ENCODE results near the gene ZNF521.
A peak's percentile ranks its signal among the peaks of the same experiment; 100 is the strongest.

The ZNF521 gene

DNA sequence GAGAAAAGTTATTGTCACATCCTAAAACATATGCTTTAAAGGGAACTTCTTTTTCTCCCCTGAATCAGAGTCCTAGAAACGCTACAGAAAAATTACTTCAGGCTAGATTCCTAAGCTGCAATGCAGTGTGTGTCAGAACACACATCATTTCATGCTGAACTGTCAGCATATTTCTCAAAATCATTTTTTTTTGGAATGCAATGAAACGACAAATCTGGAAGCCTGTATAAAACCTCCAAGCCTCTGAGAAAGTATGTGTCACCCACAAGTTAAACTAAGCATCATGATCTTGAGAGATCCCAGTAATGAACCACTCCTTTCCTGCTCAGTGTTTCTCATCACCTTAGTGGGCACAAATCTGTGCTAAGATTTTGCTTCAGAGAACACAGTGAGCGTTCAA, 276.2 kb downstream of the ZNF521 start:
- no peak for DNase-seq (ENCODE audit: low spot score)

- no peak for DNase-seq (ENCODE audit: low spot score)
These were observed 276.6 kb downstream of the ZNF521 start for GRCh38 chr18:25075331-25075730.

DNA sequence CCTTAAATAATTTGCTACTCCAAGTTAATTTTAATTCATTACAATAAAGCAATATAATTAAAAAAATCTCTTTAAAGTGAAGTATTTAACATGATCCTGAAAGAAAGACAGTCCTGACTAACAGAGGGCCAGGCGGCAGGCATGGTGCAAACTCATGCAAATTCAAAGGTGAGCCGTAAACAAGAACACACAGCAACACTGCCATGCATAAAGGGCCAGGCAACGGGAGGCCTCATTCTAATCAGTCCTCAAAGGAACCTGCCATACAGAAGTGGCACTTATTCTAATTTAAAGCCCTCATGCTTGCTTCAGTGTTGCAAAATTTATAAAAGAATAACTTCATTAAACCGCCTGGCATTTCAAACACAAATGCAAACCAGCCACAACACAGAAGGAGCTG, 277.0 kb downstream of the ZNF521 start:
- no peak for DNase-seq (ENCODE audit: low spot score)

DNA sequence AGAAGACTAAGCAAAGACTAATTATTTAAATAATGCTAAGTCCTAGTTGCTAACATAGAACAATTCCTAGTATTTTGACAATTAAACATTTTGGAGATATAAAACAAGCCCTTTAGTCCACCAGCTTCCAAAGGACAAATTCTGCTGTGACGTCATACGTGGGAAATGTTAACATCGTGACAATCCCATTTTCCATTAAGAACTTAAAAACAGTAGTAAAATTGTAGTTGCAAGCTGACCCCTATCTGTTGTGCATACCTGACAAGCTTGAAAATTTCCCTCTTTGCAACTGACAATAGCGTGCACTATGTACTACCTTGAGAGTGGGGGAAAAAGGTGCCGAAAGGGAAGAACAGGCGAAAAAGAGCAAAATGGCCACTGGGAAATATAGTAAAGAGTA, 279.8 kb downstream of the ZNF521 start:
- DNase-seq (ENCODE audit: low spot score) = no peak

DNA sequence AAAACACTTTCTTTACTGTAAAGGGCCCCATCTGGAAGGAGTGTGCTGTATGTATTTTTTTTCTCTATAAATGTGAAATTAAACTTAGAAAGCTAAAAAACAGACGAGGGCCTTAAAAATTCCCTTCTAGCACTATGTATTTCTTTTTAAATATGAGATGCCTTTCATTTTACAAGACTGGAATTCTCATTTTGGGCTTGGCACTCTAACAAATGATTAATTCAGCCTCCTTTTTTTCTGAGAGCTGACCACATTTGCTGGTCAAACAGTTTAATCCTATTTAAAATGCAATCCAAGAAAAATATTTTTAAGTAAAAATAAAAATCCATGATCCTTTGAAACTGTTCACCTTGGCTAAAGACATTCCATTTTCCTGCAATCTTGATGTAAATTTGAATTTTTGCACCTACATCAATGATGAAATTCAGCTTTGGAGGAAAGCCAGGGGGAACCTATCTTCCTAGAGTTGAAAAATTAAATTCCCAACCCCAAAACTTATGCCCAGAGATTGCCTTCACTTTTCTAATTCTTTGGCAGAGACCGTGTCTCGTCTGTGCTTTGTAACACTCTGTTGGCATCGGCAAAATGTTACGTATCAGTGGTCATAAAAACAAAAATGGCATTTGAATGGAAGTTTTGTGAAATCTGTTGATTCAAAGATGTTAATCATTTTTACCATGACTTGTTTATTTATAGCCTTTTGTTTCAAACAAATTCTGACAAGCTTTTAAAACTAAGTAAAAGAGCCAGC, 284.5 kb downstream of the ZNF521 start:
- no peak for DNase-seq (ENCODE audit: low spot score)

- DNase-seq (ENCODE audit: low spot score) = no peak
These were observed 285.4 kb downstream of the ZNF521 start for GRCh38 chr18:25066516-25066915.

- no peak for DNase-seq (ENCODE audit: low spot score)
These were observed 289.2 kb downstream of the ZNF521 start for GRCh38 chr18:25062720-25063119.

- no peak for DNase-seq (ENCODE audit: low spot score)
These were observed 290.6 kb downstream of the ZNF521 start for GRCh38 chr18:25061395-25061794.

DNA sequence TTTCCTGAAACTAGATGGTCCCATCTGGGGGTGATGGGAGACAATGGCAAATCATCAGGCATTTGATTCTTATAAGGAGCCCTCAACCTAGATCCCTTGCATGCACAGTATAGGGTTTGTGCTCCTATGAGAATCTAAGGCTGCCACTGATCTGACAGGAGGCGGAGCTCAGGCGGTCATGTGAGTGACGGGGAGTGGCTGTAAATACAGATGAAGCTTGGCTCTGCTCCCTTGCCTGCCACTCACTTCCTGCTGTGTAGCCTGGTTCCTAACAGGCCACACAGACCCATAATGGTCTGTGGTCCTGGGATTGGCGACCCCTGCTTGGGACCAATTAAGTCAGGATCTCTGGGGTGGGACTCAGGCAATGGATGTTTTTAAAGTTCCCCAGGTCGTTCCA, 293.4 kb downstream of the ZNF521 start:
- no peak for DNase-seq (ENCODE audit: low spot score)

DNA sequence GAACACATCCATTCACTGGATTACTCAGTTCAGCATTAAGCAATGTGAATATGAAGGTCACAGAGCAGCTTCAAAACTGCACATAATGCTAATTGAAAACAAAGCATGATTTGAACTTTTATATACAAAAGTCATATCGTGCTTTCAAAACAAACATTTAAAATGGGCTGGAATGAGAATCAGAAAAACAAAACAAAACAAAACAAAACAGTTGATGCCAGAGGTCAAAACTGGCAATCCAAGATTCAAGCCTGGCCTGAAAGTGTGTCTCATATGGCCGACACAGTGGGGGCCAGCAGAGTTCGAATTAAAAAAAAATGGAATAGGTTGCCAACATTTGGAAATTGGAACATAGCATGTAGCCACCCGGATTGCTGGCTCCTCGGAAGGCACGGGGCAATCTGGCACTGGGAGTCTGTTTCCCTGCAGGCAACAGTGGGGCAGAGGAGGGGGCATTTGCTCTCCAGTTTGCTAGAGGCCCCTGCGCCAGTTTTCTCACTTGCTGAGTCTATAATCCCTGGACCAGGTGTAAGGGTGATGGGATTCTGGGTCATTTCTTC, 294.4 kb downstream of the ZNF521 start:
- DNase-seq (ENCODE audit: low spot score) = no peak

DNA sequence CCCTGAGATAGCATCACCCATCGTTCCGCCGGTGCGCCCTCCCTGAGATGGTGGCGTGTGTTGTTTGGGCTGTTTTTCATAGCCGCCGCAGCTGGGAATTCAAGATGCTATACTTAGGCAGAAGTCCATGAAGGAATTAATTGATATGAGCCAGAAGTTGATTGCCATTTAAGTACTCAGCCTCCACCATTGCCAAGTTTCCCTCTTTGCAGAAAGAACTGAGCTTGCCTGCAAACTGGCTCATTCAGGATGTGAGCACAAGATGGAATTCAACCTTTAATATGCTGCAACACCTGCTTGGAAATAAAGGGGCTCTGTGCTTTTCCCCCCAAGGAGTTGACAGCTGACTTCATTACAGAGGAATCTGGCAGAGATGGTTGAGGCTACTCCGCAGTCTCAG, 295.5 kb downstream of the ZNF521 start:
- DNase-seq (ENCODE audit: low spot score) = no peak

- DNase-seq (ENCODE audit: low spot score) = peak; percentile 56
These were observed 296.9 kb downstream of the ZNF521 start for GRCh38 chr18:25055076-25055475.

DNA sequence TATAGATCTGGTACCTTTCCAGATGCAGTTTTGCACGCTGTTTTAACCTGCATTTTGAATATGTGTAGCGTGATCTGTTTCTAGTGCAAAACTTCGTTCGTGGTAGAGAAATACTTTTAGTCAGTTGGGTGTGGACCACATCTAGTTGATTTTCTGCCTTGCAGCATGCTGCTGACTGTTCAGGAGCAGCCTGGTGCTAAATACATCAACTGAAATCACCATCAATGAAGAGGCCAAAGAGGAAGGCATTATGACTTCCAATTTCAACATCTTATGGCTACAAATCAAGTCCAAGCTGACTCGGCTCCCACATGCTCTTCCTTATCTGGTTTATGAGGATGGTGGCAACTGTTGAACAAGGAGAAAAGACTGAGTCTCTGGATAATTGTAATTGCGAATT, 298.5 kb downstream of the ZNF521 start:
- no peak for DNase-seq (ENCODE audit: low spot score)

GRCh38 chr18:25052511-25052921, 299.4 kb downstream of the ZNF521 start:
- DNase-seq (ENCODE audit: low spot score) = no peak

DNA sequence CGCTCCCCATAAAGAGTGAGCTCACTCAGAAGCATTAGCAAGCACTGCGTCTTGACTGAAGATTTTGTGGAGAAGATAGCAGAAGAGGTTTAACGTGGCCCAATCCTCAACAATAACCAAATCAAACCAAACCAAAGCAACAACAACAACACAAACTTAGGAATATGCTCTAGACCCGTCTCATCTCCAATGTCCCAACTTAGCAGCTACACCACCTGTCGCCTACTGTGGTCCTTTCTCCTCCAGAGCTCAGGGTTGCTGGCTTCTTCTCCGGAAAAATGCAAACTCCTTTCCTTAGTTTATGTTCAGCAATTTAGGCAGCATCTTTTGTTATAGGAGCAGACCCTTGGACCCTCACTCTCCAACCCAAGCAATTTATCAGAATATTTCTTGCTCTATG, 301.4 kb downstream of the ZNF521 start:
- DNase-seq (ENCODE audit: low spot score) = no peak

DNA sequence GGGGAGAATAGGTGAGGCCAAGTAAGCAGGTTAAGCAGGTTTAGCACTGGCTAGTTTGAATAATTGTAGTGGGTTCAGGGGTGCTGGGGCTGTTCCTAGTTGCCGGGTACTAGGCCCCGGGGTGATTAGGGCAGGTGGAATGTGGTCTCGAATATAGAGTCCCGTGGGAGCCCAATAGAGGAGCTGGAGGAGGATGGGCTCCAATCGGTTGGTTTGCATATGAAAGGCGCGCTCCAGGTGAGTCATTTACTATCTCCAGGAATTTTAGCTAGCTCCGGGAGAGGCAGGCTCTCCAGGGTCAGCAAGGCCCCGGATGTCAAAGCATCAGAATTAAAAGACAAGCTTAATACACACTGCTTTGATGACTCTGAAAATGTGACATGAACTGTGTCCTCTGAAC, 304.0 kb downstream of the ZNF521 start:
- no peak for DNase-seq (ENCODE audit: low spot score)

GRCh38 chr18:25047421-25047820, 304.5 kb downstream of the ZNF521 start:
- DNase-seq (ENCODE audit: low spot score) = no peak

GRCh38 chr18:25044694-25045093, 307.3 kb downstream of the ZNF521 start:
- no peak for DNase-seq (ENCODE audit: low spot score)

- no peak for DNase-seq (ENCODE audit: low spot score)
These were observed 308.9 kb downstream of the ZNF521 start for GRCh38 chr18:25043104-25043503.

GRCh38 chr18:25042641-25043051, 309.3 kb downstream of the ZNF521 start:
- DNase-seq (ENCODE audit: low spot score) = no peak

GRCh38 chr18:25039781-25040180, 312.2 kb downstream of the ZNF521 start:
- no peak for DNase-seq (ENCODE audit: low spot score)

DNA sequence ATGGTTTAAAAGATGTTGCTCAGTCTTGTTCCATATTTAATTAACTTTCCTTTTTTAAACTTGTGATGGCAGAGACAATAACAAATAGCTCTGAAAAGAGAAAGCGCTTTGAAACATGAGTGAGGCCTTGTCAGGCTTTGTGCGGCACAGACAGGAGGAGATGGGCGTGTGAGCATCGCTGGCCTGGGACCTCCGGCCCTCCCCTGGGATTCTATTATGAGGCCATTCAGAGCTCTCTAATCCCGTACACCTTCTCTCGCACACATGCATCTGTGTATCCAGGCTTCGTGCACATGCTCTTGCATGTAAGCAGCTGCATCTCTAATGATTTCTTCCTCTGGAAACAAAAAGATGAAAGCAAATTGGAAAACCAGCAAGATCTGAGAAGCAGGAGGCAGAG, 313.7 kb downstream of the ZNF521 start:
- no peak for DNase-seq (ENCODE audit: low spot score)

DNA sequence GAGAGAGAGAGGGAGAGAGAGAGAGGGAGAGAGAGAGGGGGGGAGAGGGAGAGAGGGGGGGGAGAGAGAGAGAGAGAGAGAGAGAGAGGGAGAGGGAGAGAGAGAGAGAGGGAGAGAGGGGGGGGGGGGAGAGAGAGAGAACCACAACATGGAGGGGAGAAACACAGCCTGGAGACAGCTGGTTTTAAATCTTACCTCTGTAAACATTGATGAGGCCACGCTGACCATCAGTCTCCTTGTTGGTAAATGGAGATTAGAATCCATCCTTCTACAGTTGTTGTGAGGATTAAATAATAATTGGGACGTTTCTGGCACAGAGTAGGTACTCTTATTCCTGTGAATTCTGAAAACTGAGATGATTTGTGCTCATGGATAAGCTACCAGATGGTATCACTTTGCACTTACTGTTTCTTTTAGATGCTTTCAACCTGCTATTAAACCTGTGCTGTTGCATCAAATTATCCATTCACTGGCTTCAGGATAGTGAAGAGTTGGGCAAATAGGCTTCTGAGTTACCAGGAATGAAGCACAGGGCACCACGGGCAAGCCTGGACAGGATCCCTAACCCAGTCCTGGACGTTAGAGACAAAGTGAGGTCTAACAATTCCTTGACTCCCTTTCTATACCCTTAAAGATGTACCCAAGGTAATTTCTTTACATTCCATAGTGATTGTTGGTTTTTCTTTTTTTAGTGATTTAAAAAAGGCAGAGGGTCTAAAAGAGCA, 318.1 kb downstream of the ZNF521 start:
- no peak for DNase-seq (ENCODE audit: low spot score)

Measured in kidney tubule cell (primary cell).